H1 (cell line): ENCODE data around the gene ALDH3B1. TPM values are rescaled to one million over a fixed set of nuclear protein-coding genes. Genes with fewer than 3 reads are reported as not detected.

ENCODE experiments used
- ATF2 ChIP-seq: IDR thresholded peaks from 2 replicates; pipeline ENCODE4 v1.6.1; 2012; ENCODE audit warnings: low read length, inconsistent platforms
- ATF3 ChIP-seq: IDR thresholded peaks from 2 replicates; pipeline ENCODE4 v1.6.1; 2011; ENCODE audit warnings: low read depth, mild to moderate bottlenecking, low read length; ENCODE audit not compliant: insufficient read depth
- CHD7 ChIP-seq: fragments of 300-600 bp; sonication (generic); IDR thresholded peaks from 2 replicates; pipeline ENCODE4 v1.7.1; 2012; ENCODE audit warnings: low read length, moderate library complexity, mild to moderate bottlenecking, inconsistent platforms; ENCODE audit not compliant: insufficient replicate concordance
- JUND ChIP-seq: IDR thresholded peaks from 2 replicates; pipeline ENCODE4 v1.6.1; 2011; ENCODE audit warnings: mild to moderate bottlenecking, improper control_type of control experiment, low read length
- NRF1 ChIP-seq: IDR thresholded peaks from 2 replicates; pipeline ENCODE4 v1.6.1; 2011; ENCODE audit warnings: mild to moderate bottlenecking, low read depth, low read length, improper control_type of control experiment
- SAP30 ChIP-seq: fragments of 300-600 bp; sonication (generic); IDR thresholded peaks from 2 replicates; pipeline ENCODE4 v1.7.1; 2012; ENCODE audit warnings: low read length, moderate library complexity, mild to moderate bottlenecking, inconsistent platforms; ENCODE audit not compliant: insufficient read depth, insufficient replicate concordance
- USF2 ChIP-seq: IDR thresholded peaks from 2 replicates; pipeline ENCODE4 v1.6.1; 2011; ENCODE audit warnings: low read length, improper control_type of control experiment
- polyA plus RNA-seq, 7 experiments: library from polyadenylated mRNA; depleted of rRNA in 3 of 7; stranded (reverse) in 5 of 7; unstranded in 2 of 7; fragments of >200 nt in 5 of 7; fragments of 200-250 nt in 2 of 7; gene quantifications; 1 replicate in 5 of 7; 2 replicates in 1 of 7; 4 replicates in 1 of 7; pipeline versions ENCODE4 v1.2.1 to v1.2.3, GENCODE V29; 2011 to 2013; ENCODE audit warnings: missing spikeins in 2 of 7, mixed read lengths in 2 of 7
- total RNA-seq: library from RNA; stranded (reverse); fragmentation: NEBNext Ultra II Directional; extraction: Animal tissue kit (Norgen Biotek cat#: 25700); gene quantifications from 2 replicates; pipeline ENCODE4 v1.2.1, GENCODE V29; 2021

ALDH3B1 gene
- total and polyA plus RNA-seq, 2 of the 8 experiments (the other 6 are each of a cell fraction or from before 2014, with no cell fraction given): 0.32 to 0.47 TPM

- TF ChIP-seq CHD7: no peak
- TF ChIP-seq USF2: no peak
- no peak for TF ChIP-seq ATF3
- TF ChIP-seq NRF1: no peak
- TF ChIP-seq JUND: no peak
- TF ChIP-seq SAP30: no peak
- TF ChIP-seq ATF2: no peak
Measured at GRCh38 chr11:68065841-68066240, 55.7 kb downstream of the ALDH3B1 start (continued).
